Thoracic aorta (tissue), 2 donors: ENCODE data around the gene S100Z. TPM values are rescaled to one million over a fixed set of nuclear protein-coding genes. Genes with fewer than 3 reads are reported as not detected.

ENCODE experiments used
- ATAC-seq: fragments of 150-250 bp; one replicate; pipeline ENCODE4 v1.8.0; 2017; ENCODE audit warnings: low read depth; ENCODE audit not compliant: insufficient number of reproducible peaks, low FRiP score
- DNase-seq: peaks from one replicate; pipeline ENCODE4 v3.0.0-alpha.2; 2020; ENCODE audit warnings: low spot score
- H3K27ac ChIP-seq, 2 donors: fragments of 200-600 bp; sonication (generic); 1 replicate in 1 of 2; 2 replicates in 1 of 2; pipeline ENCODE4 v1.5.1; 2016; ENCODE audit warnings: mild to moderate bottlenecking in 2 of 2, moderate library complexity in 2 of 2
- H3K27me3 ChIP-seq: fragments of 200-600 bp; sonication (generic); replicated peaks from 2 replicates; pipeline ENCODE4 v1.6.0; 2016; ENCODE audit warnings: mild to moderate bottlenecking; ENCODE audit not compliant: insufficient read depth
- H3K36me3 ChIP-seq: fragments of 200-600 bp; sonication (generic); one replicate; pipeline ENCODE4 v1.5.1; 2016
- H3K4me1 ChIP-seq, 2 donors: fragments of 200-600 bp; sonication (generic); 1 replicate in 1 of 2; 2 replicates in 1 of 2; pipeline versions ENCODE4 v1.5.1 to v1.6.0; 2016; ENCODE audit warnings: low read depth in 2 of 2, mild to moderate bottlenecking in 1 of 2; ENCODE audit not compliant: control insufficient read depth in 1 of 2
- H3K4me3 ChIP-seq: fragments of 200-600 bp; sonication (generic); 2 replicates; pipeline ENCODE4 v1.5.1; 2016; ENCODE audit warnings: mild to moderate bottlenecking
- H3K9me3 ChIP-seq: fragments of 200-600 bp; sonication (generic); 2 replicates; pipeline ENCODE4 v1.5.1; 2016
- total RNA-seq, 2 donors: library from RNA; depleted of rRNA; stranded (reverse); fragments of >200 nt; gene quantifications; one replicate each; pipeline versions ENCODE4 v1.1.0 to v1.2.3, GENCODE V29; 2016
- TF ChIP-seq, protein P1 (sequence below): fragments of 200-600 bp; sonication (generic); IDR thresholded peaks from one replicate; pipeline ENCODE4 v1.5.1; 2019; ENCODE audit warnings: antibody characterized with exemption

Gene S100Z
- total RNA-seq, 2 donors from 2014 or later = not detected

DNA sequence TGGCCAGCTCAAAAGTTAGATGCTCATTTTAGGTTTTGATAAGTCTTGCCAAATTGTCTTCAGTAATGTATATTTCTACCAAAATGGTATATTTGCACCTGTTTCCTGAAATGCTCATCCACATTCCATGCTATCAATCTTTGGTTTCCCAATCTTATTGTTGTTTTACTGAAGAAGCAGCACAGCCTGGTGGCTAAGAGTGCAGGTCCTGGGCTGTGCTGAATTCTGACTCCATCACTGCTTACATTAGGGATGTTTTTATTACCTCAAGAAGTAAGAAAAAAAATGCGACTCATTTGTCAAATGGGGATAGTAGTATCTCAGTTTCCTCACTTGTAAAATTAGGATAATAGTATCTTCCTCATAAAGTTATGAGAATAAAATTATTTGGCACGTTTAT, 13.6 kb upstream of the S100Z start:
- no peaks in the 10 kb centered on the region for H3K27me3 ChIP-seq
- TF ChIP-seq, protein P1, sequence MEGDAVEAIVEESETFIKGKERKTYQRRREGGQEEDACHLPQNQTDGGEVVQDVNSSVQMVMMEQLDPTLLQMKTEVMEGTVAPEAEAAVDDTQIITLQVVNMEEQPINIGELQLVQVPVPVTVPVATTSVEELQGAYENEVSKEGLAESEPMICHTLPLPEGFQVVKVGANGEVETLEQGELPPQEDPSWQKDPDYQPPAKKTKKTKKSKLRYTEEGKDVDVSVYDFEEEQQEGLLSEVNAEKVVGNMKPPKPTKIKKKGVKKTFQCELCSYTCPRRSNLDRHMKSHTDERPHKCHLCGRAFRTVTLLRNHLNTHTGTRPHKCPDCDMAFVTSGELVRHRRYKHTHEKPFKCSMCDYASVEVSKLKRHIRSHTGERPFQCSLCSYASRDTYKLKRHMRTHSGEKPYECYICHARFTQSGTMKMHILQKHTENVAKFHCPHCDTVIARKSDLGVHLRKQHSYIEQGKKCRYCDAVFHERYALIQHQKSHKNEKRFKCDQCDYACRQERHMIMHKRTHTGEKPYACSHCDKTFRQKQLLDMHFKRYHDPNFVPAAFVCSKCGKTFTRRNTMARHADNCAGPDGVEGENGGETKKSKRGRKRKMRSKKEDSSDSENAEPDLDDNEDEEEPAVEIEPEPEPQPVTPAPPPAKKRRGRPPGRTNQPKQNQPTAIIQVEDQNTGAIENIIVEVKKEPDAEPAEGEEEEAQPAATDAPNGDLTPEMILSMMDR = no peak
- DNase-seq = no peak
- no peak overlapping the region for H3K4me3 ChIP-seq
- H3K9me3 ChIP-seq = no peaks in the 10 kb centered on the region
- H3K36me3 ChIP-seq = no peaks in the 10 kb centered on the region
- H3K4me1 ChIP-seq = no peaks in the 10 kb centered on the region
- no peak for ATAC-seq
- H3K27ac ChIP-seq = no peak overlapping the region

DNA sequence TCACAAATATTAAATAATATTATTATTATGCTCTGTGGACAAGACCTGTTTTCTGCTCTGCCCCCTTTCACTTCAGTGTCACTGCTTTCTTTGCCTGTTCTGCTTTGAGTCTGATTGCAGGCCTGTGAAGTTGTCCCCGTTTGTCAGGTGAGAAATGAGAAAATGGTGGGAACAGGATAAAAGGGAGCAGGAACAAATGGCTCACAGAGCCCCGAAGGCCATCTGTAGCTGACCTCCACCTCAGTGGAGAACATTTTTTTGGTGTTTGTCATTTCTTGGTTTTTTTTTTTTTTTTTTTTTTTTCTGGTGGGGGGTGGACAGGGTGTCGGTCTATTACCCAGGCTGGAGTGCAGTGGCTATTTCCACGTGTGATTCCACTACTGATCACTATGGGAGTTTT, 13.2 kb upstream of the S100Z start:
- TF ChIP-seq, protein P1 = no peak
- Histone ChIP-seq H3K27ac (no peak overlapping the region), H3K9me3 (no peaks in the 10 kb centered on the region), H3K4me3 (no peak overlapping the region), H3K4me1 (no peaks in the 10 kb centered on the region), H3K27me3 (no peaks in the 10 kb centered on the region), H3K36me3 (no peaks in the 10 kb centered on the region)
- DNase-seq (no peak), ATAC-seq (no peak)

DNA sequence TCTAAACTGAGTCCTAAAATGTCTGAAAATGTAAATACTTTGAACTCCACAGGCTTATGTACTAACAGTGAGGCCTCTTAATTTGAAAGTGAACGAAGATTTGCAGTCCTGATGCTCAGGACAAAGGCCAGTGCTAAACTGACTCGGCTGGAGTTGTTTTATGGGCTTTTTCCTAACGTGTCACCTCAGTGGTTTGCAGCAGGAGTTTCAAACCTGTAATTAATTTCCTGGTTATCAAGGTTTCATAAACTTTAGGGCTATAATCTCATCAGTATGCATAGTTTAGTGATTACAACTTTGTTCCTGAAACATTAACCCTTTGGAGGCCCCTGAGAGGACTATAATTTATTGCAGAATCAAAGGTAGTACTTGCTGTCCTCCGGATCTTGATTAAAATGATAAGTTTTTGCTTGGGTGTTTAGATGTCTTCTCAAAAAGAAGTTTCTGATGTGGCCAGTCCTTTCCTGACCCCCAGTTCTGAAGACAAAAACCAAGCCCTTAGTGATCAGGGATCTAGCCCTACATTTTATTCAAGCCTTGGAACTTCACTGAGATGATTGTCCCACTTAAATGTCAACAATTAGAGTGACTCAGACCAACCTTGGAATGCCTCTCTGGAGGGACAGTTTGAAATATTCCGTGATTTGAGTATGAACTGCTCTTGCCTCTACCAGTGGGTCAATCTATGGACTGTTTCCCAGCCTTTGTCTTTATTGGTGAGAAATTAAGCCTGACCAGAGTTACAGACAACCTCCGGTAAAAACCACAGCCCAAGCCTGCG, 11.1 kb upstream of the S100Z start:
- Histone ChIP-seq H3K27me3 (no peaks in the 10 kb centered on the region), H3K9me3 (no peaks in the 10 kb centered on the region), H3K36me3 (no peaks in the 10 kb centered on the region), H3K4me3 (no peak overlapping the region), H3K27ac (no peak overlapping the region), H3K4me1 (no peaks in the 10 kb centered on the region)
- ATAC-seq (no peak), DNase-seq (no peak)
- TF ChIP-seq, protein P1 = no peak

DNA sequence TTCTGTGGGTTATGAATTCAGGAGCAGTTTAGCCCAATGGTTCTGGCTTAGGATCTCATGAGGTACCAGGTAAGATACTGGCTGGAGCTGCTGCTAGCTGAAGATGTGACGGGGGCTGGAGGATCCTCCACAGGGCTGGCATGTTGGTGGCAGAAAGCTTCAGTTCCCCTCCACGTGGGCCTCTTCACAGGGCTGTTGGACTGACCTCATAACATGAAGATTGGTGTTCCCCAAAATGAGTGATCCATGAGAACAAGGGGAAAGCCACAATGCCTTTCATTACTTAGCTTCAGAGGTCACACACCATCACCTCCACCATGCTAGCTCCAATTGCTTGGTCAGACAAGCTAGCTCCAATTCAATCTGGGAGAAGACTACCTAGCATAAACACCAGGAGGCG, 8.5 kb upstream of the S100Z start:
- Histone ChIP-seq H3K4me3 (no peak overlapping the region), H3K27ac (no peak overlapping the region), H3K27me3 (no peaks in the 10 kb centered on the region), H3K9me3 (no peaks in the 10 kb centered on the region), H3K4me1 (no peaks in the 10 kb centered on the region), H3K36me3 (no peaks in the 10 kb centered on the region)
- TF ChIP-seq, protein P1 = no peak
- ATAC-seq (no peak), DNase-seq (no peak)

DNA sequence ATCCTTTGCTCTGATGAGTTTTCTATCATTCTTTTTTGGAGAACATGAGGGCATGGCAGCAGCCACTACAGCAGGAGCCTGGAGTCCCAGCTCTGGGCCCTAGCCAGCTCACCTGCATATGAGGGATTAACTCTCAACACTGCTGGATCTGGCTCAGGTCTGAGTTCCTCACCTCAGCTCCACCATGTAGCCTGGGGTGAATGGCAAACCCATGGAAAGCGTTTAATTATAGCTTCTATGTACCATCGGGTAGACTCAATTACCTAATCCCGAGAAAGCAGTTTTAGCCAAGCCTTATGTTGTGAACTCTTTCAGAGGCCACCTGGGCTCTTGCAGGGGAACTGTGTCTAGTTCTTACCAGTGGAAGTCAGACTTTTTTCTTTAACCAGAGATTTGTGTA, 3.9 kb upstream of the S100Z start:
- Histone ChIP-seq H3K4me1 (peaks cover 0 to 5% of the 10 kb centered on the region in 2 donors), H3K27me3 (no peaks in the 10 kb centered on the region), H3K4me3 (no peak overlapping the region), H3K9me3 (no peaks in the 10 kb centered on the region), H3K36me3 (no peaks in the 10 kb centered on the region), H3K27ac (no peak overlapping the region)
- TF ChIP-seq, protein P1 = no peak
- no peak for ATAC-seq
- no peak for DNase-seq
